Natural killer cell (primary cell): ENCODE results near the gene ZBTB44. TPM values are rescaled to one million over a fixed set of nuclear protein-coding genes. Genes with fewer than 3 reads are reported as not detected.

Source experiments
- ATAC-seq, 3 donors: fragments of 150-1000 bp in 2 of 3; fragments of 200-7000 bp in 1 of 3; cut with Tn5 transposase; 1 replicate in 1 of 3; 2 replicates in 2 of 3; pipeline ENCODE4 v1.10.0; 2021; ENCODE audit warnings: mild to moderate bottlenecking in 2 of 3, moderate library complexity in 2 of 3
- DNase-seq, 2 donors: peaks; one replicate each; pipeline versions ENCODE4 v3.0.0 to v3.0.0-alpha.2; 2013 to 2021; ENCODE audit warnings: mixed read lengths in 1 of 2
- H3K27ac ChIP-seq: one replicate; pipeline ENCODE4 v1.5.1; 2013; ENCODE audit warnings: mild to moderate bottlenecking, low read length
- H3K27me3 ChIP-seq: one replicate; pipeline ENCODE4 v1.6.1; 2013; ENCODE audit warnings: low read length; ENCODE audit not compliant: control insufficient read depth, insufficient read depth
- H3K36me3 ChIP-seq: one replicate; pipeline ENCODE4 v1.6.1; 2013; ENCODE audit warnings: low read length; ENCODE audit not compliant: control insufficient read depth, insufficient read depth
- H3K4me1 ChIP-seq: one replicate; pipeline ENCODE4 v1.6.1; 2013; ENCODE audit warnings: low read length; ENCODE audit not compliant: control insufficient read depth, insufficient read depth
- H3K4me3 ChIP-seq: one replicate; pipeline ENCODE4 v1.5.1; 2013; ENCODE audit warnings: low read length
- H3K9me3 ChIP-seq: one replicate; pipeline ENCODE4 v1.6.1; 2013; ENCODE audit warnings: low read length; ENCODE audit not compliant: control insufficient read depth, insufficient read depth
- H3K27ac Mint-ChIP-seq, 2 donors: one replicate each; pipeline ENCODE4 v1.8.0; 2022; ENCODE audit warnings: mild to moderate bottlenecking in 2 of 2, mixed read lengths in 2 of 2, moderate library complexity in 1 of 2
- H3K27me3 Mint-ChIP-seq, 2 donors: one replicate each; pipeline ENCODE4 v1.8.0; 2022; ENCODE audit warnings: low read depth in 2 of 2, mixed read lengths in 2 of 2
- H3K36me3 Mint-ChIP-seq: one replicate; pipeline ENCODE4 v1.8.0; 2022; ENCODE audit warnings: mixed read lengths
- H3K4me1 Mint-ChIP-seq, 2 donors: one replicate each; pipeline ENCODE4 v1.8.0; 2022; ENCODE audit warnings: mixed read lengths in 2 of 2
- H3K4me3 Mint-ChIP-seq: one replicate; pipeline ENCODE4 v1.8.0; 2022; ENCODE audit warnings: mild to moderate bottlenecking, moderate library complexity, mixed read lengths
- H3K9me3 Mint-ChIP-seq, 2 donors: one replicate each; pipeline ENCODE4 v1.8.0; 2022; ENCODE audit warnings: mixed read lengths in 2 of 2
- CTCF ChIP-seq: fragments of 200-600 bp; IDR thresholded peaks from one replicate; pipeline ENCODE4 v1.8.0; 2022; ENCODE audit warnings: antibody characterized with exemption
- WGBS: methylation state at CpG from one replicate; pipeline ENCODE4 v1.1.7; 2013; ENCODE audit warnings: missing lambda C conversion rate; ENCODE audit not compliant: insufficient coverage; 5-methylcytosine and 5-hydroxymethylcytosine counted together
- intact Hi-C: fragments of 100-400 bp; cut with micrococcal nuclease; formaldehyde crosslinking; loops from one replicate; pipeline ENCODE4 v1.14.2; 2022
- total RNA-seq, 4 donors: library from RNA; stranded (reverse); fragments of 120-200 nt in 1 of 4; gene quantifications; one replicate each; pipeline versions ENCODE4 v1.2.3 to v1.2.4, GENCODE V29; 2013 to 2022

ZBTB44 gene
- total RNA-seq, 3 donors from 2014 or later (not counting 1 experiment from before 2014, with no cell fraction given), result 103 to 131 (median 105) TPM

- no peak for TF ChIP-seq CTCF
- H3K9me3 Mint-ChIP-seq, result no peaks in the 10 kb centered on the region
- under 1% methylated on average over 67 of the region's 68 CpGs for WGBS
- peak; percentile 60 to 76 for DNase-seq
- no peaks in the 10 kb centered on the region for H3K36me3 Mint-ChIP-seq
- H3K4me3 Mint-ChIP-seq, result peak overlapping the region; percentile 95
- intact Hi-C loops, result loop anchor here (5.0 kb wide), 1 partner anchor 312 kb away; the partner anchor contains the start of gene PRDM10
- H3K27ac ChIP-seq, result peak overlapping the region; percentile 67
- H3K36me3 ChIP-seq, result no peaks in the 10 kb centered on the region
- peak; percentile 58 to 71 (median 65) for ATAC-seq
- H3K27ac Mint-ChIP-seq, result peak overlapping the region; percentile 95 to 96
- no peaks in the 10 kb centered on the region for H3K9me3 ChIP-seq
- no peaks in the 10 kb centered on the region for H3K27me3 ChIP-seq
- peak overlapping the region; percentile 83 for H3K4me3 ChIP-seq
- H3K4me1 Mint-ChIP-seq, result peaks cover 38 to 40% of the 10 kb centered on the region in 2 donors
- peaks cover 16% of the 10 kb centered on the region for H3K4me1 ChIP-seq
- no peaks in the 10 kb centered on the region for H3K27me3 Mint-ChIP-seq
Observed at GRCh38 chr11:130314184-130314749, 450 bp downstream of the ZBTB44 start.

DNA sequence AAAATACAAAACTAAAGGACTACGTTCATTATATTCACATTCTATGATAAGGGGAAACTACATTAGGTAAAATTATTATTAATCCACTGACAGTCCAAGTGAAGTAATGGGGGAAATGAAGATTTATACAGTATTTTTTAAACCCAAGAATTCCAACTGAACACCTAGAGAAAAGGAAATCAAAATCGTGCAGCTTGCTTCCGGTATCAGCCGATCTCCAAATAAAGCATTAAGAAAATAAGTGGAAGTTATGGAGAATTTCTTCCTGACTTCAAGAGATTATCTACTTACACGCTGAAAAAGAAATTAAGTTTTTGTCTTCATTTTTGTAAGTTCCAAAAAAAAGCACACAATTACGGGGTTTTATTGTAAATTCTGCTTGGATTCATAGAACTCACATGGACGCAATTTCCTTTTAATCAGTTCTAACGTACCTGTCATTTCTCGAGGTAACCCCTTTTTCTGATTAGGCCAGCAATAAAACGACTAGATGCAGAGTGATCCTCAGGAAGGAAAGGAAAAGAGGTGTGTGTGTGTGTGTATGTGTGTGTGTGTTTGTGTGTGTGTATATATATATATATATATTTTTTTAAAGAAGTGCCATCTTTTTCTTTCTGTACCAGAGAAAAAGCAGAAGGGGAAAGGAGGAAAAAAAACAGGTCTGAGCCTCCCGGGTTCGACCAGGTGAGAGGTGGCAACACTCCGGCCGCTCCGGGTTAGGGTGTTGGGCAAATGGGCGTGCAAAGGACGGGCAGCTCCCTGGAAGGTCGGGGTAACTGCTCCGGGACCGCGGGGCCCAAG lies 1.1 kb downstream of the ZBTB44 start:
- intact Hi-C loops, result loop anchor here (2.0 to 5.0 kb wide), 2 partner anchors 75 to 311 kb away; partner anchors contain the start of gene PRDM10
- H3K9me3 ChIP-seq, result no peaks in the 10 kb centered on the region
- H3K27me3 Mint-ChIP-seq, result no peaks in the 10 kb centered on the region
- H3K27ac Mint-ChIP-seq, result peak overlapping the region; percentile 68 to 96
- no peak for TF ChIP-seq CTCF
- H3K36me3 Mint-ChIP-seq, result no peaks in the 10 kb centered on the region
- H3K9me3 Mint-ChIP-seq, result no peaks in the 10 kb centered on the region
- H3K4me1 Mint-ChIP-seq, result peaks cover 45 to 47% of the 10 kb centered on the region in 2 donors
- peak overlapping the region; percentile 91 for H3K4me3 Mint-ChIP-seq
- peaks cover 16% of the 10 kb centered on the region for H3K4me1 ChIP-seq
- peak overlapping the region; percentile 67 for H3K27ac ChIP-seq
- WGBS, result 0% methylated on average over 17 of the region's 21 CpGs
- H3K4me3 ChIP-seq, result peak overlapping the region; percentile 83
- no peak for ATAC-seq
- H3K36me3 ChIP-seq, result no peaks in the 10 kb centered on the region
- no peaks in the 10 kb centered on the region for H3K27me3 ChIP-seq
- DNase-seq, result peak in 1 of 2 donors; percentile 37

DNA sequence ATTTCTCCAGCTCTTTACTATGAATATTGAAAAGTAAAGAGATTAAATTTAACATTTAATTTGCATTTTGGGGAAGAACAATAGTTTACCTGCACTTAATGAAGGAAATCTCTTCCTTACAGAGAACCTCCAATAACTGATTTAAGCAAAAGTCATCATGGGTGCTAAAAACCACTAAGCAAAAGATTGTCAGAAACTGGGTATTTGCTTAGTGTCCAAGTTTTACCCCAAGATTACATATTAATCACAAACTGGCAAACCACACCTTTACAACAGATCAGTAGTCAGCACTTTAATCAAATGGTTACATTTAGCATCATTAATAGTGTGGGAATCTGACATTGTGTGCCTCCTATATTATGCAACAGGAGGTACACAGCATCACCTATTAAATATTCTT lies 2.7 kb downstream of the ZBTB44 start:
- Histone ChIP-seq H3K27me3 (no peaks in the 10 kb centered on the region), H3K4me1 (peaks cover 16% of the 10 kb centered on the region), H3K9me3 (no peaks in the 10 kb centered on the region), H3K27ac (no peak overlapping the region), H3K36me3 (no peaks in the 10 kb centered on the region), H3K4me3 (no peak overlapping the region)
- H3K4me1 Mint-ChIP-seq, result peaks cover 52 to 54% of the 10 kb centered on the region in 2 donors
- ATAC-seq, result no peak
- no peak for DNase-seq
- H3K36me3 Mint-ChIP-seq, result no peaks in the 10 kb centered on the region
- TF ChIP-seq CTCF, result no peak
- no peaks in the 10 kb centered on the region for H3K9me3 Mint-ChIP-seq
- peak overlapping the region; percentile 68 to 96 for H3K27ac Mint-ChIP-seq
- H3K4me3 Mint-ChIP-seq, result peak overlapping the region; percentile 91
- H3K27me3 Mint-ChIP-seq, result no peaks in the 10 kb centered on the region
- intact Hi-C loops, result loop anchor here (2.0 to 5.0 kb wide), 2 partner anchors 77 to 310 kb away; partner anchors contain the start of gene PRDM10
